Adrenal gland (tissue), 5 donors: ENCODE measurements around the gene IL1RAPL1.

Experiments
- POLR2A ChIP-seq, 2 donors: fragments of 450-650 bp; IDR thresholded peaks; one replicate each; pipeline ENCODE4 v1.6.1; 2017; ENCODE audit warnings: antibody characterized with exemption in 2 of 2, mild to moderate bottlenecking in 2 of 2, moderate library complexity in 1 of 2
- TF ChIP-seq, protein P1 (sequence below), 6 experiments: fragments of 450-650 bp in 4 of 6; fragments of 200-600 bp in 2 of 6; sonication (generic) in 1 of 6; IDR thresholded peaks; 1 replicate in 5 of 6; 2 replicates in 1 of 6; pipeline versions ENCODE4 v1.5.1 to v1.8.0; 2016 to 2021; ENCODE audit warnings: antibody characterized with exemption in 6 of 6, mild to moderate bottlenecking in 2 of 6, moderate library complexity in 1 of 6
- donor health status: DM: no; HTN: no; CAD: no.

DNA sequence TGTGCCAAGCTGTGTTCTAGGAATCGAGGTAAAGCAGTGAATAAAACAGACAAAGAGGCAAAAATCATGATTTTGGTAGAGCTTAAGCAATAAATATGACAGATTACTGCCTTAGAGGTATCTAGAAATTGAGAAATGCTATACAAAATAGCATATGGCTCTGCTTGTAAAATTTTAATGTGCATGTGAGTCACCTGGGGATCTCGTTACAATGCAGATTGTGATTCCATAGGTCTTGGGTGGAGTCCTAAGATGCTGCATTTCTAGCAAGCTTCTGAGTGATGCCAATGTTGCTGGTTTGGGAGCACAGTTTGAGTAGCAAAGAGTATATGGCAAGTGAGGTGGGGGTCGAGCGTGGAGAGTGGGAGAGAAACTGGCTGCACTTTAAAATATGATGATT, 930.9 kb downstream of the IL1RAPL1 start:
- TF ChIP-seq, protein P1, sequence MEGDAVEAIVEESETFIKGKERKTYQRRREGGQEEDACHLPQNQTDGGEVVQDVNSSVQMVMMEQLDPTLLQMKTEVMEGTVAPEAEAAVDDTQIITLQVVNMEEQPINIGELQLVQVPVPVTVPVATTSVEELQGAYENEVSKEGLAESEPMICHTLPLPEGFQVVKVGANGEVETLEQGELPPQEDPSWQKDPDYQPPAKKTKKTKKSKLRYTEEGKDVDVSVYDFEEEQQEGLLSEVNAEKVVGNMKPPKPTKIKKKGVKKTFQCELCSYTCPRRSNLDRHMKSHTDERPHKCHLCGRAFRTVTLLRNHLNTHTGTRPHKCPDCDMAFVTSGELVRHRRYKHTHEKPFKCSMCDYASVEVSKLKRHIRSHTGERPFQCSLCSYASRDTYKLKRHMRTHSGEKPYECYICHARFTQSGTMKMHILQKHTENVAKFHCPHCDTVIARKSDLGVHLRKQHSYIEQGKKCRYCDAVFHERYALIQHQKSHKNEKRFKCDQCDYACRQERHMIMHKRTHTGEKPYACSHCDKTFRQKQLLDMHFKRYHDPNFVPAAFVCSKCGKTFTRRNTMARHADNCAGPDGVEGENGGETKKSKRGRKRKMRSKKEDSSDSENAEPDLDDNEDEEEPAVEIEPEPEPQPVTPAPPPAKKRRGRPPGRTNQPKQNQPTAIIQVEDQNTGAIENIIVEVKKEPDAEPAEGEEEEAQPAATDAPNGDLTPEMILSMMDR (IDR thresholded peaks at IDR 0.05) = no peak
- no peak for TF ChIP-seq POLR2A (IDR thresholded peaks at IDR 0.05)
